Stimulated activated naive B cell treated with anti-CD40 and anti-IgM and Interleukin-4, amounts not matched to agents 10 μg/mL and 1 μg/mL and 100 μg/mL, for 72 hours (primary cell): ENCODE results near the gene NFIC.

Experiments
- ATAC-seq, 2 donors: fragments of 150-1000 bp; cut with Tn5 transposase; replicated peaks; 2 replicates each; pipeline ENCODE4 v1.10.0; 2021; ENCODE audit warnings: moderate library complexity in 1 of 2
- DNase-seq: peaks from one replicate; pipeline ENCODE4 v3.0.0; 2021
- H3K27ac Mint-ChIP-seq: one replicate; pipeline ENCODE4 v1.8.0; 2022; ENCODE audit warnings: mild to moderate bottlenecking, mixed read lengths
- H3K27me3 Mint-ChIP-seq, 2 donors: one replicate each; pipeline ENCODE4 v1.8.0; 2022; ENCODE audit warnings: mixed read lengths in 2 of 2
- H3K36me3 Mint-ChIP-seq, 2 donors: one replicate each; pipeline ENCODE4 v1.8.0; 2022; ENCODE audit warnings: mixed read lengths in 2 of 2, mild to moderate bottlenecking in 1 of 2
- H3K4me1 Mint-ChIP-seq, 2 donors: one replicate each; pipeline ENCODE4 v1.8.0; 2022; ENCODE audit warnings: mixed read lengths in 2 of 2, mild to moderate bottlenecking in 1 of 2
- H3K4me3 Mint-ChIP-seq, 2 donors: one replicate each; pipeline ENCODE4 v1.8.0; 2022; ENCODE audit warnings: mild to moderate bottlenecking in 2 of 2, mixed read lengths in 2 of 2, moderate library complexity in 1 of 2
- H3K9me3 Mint-ChIP-seq, 2 donors: one replicate each; pipeline ENCODE4 v1.8.0; 2022; ENCODE audit warnings: mixed read lengths in 2 of 2, mild to moderate bottlenecking in 1 of 2

NFIC gene

DNA sequence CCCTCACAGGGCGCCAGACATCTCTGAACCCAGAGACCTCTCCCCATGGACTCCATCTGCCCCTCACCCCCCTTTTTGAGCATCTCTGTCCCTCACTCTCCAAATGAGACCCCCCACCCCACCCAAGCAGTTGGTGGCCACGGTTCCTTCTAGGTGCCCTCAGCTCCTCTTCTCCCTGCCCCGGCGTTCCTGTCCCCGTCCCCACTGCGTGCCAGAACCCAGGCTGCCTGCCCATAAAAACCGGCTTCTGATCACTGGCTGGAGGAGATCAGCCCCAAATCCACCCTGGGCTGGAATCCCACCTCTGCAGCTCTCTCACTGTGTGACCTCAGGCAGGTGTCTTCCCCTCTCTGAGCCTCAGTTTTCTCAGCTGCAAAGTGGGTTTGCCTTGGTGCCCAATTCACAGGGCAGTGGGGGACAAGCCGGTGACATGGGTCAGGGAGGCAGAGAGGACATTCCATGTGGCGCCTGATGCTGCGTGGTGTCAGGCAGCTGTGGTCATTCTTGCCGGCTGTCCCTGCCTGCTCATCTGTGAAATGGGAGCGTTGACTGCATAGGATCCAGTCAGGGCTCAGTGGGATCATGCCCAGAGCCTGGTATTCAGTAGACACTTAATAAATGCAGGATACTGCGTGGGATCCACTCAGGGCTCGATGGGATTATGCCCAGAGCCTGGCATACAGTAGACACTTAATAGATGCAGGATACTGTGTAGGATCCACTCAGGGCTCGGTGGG lies 88.4 kb downstream of the NFIC start:
- no peaks in the 10 kb centered on the region for H3K27me3 Mint-ChIP-seq
- no peak overlapping the region for H3K4me3 Mint-ChIP-seq
- no peaks in the 10 kb centered on the region for H3K9me3 Mint-ChIP-seq
- DNase-seq = no peak
- H3K27ac Mint-ChIP-seq = peak overlapping the region; percentile 25
- H3K4me1 Mint-ChIP-seq = peaks cover 9 to 20% of the 10 kb centered on the region in 2 donors
- H3K36me3 Mint-ChIP-seq = peaks cover 36 to 49% of the 10 kb centered on the region in 2 donors
- ATAC-seq = no peak

DNA sequence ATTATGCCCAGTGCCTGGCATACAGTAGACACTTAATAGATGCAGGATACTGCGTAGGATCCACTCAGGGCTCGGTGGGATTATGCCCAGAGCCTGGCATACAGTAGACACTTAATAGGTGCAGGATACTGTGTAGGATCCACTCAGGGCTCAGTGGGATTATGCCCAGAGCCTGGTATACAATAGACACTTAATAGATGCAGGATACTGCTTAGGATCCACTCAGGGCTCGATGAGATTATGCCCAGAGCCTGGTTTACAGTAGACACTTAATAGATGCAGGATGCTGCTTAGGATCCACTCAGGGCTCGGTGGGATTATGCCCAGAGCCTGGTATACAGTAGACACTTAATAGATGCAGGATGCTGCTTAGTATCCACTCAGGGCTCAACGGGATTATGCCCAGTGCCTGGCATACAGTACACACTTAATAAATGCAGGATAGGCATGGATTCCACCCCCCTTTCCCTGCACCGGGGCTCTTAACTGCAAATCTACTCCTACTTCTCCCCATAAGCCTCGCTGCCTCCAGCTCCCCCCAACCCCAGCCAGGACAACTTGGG lies 89.1 kb downstream of the NFIC start:
- peaks cover 9 to 20% of the 10 kb centered on the region in 2 donors for H3K4me1 Mint-ChIP-seq
- no peak overlapping the region for H3K4me3 Mint-ChIP-seq
- DNase-seq (no peak), ATAC-seq (no peak)
- H3K27ac Mint-ChIP-seq = no peak overlapping the region
- peaks cover 32 to 50% of the 10 kb centered on the region in 2 donors for H3K36me3 Mint-ChIP-seq
- no peaks in the 10 kb centered on the region for H3K9me3 Mint-ChIP-seq
- H3K27me3 Mint-ChIP-seq = no peaks in the 10 kb centered on the region

DNA sequence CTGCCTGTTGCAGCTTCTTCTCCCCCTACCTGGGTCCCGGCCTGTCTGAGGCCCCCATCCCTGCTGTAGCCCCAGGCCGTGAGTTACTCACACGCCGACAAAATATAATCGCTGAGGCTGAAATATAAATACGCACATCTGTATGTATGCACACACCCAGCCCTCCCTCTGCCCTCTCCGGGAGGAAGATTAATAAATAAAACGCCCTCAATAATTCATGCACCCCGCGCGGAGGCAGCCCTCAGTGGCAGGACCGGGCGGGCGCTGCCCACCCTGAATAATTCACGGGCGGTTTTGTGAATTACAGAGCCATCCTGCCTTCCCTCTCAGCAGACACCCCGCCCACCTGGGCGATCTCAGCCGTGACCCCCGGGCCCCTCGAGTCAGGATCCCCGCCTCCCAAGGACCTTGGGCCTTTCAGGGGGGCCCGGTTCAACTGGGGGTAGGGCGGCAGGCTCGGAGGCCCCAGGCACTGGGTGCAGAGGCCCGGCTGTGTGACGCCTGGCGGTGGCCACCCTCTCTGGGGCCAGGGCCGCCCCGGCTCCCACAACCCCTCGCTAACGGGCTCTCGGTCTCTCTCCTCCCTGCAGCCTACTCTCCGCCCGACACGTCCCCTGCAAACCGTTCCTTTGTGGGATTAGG lies 89.7 kb downstream of the NFIC start:
- Mint-ChIP-seq H3K27me3 (no peaks in the 10 kb centered on the region), H3K4me3 (no peak overlapping the region), H3K36me3 (peaks cover 27 to 44% of the 10 kb centered on the region in 2 donors), H3K27ac (no peak overlapping the region), H3K4me1 (peaks cover 7 to 15% of the 10 kb centered on the region in 2 donors), H3K9me3 (no peaks in the 10 kb centered on the region)
- no peak for DNase-seq
- no peak for ATAC-seq

DNA sequence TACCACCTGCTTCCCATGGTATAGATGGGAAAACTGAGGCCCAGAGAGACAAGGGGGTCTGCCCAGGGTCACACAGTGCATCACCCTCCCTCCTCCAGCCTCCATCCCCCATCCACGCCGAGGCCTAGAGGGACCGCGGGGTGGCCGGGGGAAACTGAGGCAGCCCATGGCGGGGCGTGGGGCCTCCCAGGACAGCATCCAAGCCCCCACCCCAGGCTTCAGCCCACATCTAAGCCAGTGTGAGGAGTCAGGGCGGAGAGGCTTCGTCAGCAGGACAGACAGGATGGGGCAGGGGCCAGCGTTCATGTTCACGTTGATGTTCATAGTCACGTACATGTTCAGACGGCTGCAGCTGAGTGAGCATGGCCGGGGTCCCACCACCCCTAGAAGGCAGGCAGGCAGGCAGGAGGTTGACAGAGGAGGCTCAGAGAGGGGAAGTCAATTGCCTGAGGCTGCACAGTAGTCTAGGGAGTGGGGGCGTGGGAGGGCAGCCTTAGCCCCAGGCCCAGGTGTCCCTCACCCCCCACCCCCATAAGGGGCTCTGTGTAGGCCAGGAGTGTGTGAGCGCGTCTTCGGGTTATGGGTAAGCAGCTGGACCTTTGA lies 90.6 kb downstream of the NFIC start:
- Mint-ChIP-seq H3K27ac (peak overlapping the region; percentile 62), H3K4me3 (peak overlapping the region in 1 of 2 donors; percentile 64), H3K4me1 (peaks cover 6 to 13% of the 10 kb centered on the region in 2 donors), H3K36me3 (peaks cover 25 to 39% of the 10 kb centered on the region in 2 donors), H3K27me3 (no peaks in the 10 kb centered on the region), H3K9me3 (no peaks in the 10 kb centered on the region)
- no peak for DNase-seq
- ATAC-seq = peak; percentile 7 to 21

DNA sequence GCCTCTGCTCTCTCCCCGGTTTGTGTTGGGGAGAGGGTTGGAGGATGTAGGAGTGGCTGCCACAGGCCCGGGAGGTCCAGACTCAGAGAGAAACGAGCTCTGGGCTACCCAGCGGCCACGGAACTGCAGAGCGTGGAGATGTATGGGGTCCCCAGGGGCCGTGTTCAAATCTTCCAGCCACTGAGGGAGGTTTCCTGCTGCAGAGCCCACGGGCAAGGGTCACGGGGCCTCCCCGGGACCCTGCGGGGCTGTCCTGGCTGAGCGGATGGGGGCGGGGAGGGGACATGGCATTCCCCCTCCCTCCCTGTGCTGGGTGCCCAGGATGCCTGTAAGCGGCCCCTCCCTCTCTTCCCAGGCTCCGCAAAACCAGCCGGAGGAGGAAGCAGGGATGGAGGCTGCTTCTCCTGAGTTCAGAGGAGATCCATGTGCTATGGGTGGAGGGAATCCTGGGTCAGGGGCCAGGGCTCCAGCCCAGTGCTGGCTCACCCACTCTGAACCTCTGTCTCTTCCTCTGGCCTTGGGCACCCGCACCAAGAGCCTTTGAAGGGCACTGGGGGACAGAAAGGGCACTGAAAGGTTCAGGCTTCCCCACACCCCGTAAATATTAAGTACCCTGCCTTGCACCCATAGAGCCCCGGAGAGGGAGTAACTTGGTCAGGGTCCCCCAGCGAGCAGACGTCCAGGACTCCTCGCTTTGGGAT lies 91.3 kb downstream of the NFIC start:
- H3K27me3 Mint-ChIP-seq = no peaks in the 10 kb centered on the region
- peaks cover 22 to 37% of the 10 kb centered on the region in 2 donors for H3K36me3 Mint-ChIP-seq
- H3K9me3 Mint-ChIP-seq = no peaks in the 10 kb centered on the region
- peak; percentile 11 for DNase-seq
- H3K27ac Mint-ChIP-seq = peak overlapping the region; percentile 62
- ATAC-seq = peak; percentile 54 to 74
- peaks cover 6 to 13% of the 10 kb centered on the region in 2 donors for H3K4me1 Mint-ChIP-seq
- H3K4me3 Mint-ChIP-seq = no peak overlapping the region

DNA sequence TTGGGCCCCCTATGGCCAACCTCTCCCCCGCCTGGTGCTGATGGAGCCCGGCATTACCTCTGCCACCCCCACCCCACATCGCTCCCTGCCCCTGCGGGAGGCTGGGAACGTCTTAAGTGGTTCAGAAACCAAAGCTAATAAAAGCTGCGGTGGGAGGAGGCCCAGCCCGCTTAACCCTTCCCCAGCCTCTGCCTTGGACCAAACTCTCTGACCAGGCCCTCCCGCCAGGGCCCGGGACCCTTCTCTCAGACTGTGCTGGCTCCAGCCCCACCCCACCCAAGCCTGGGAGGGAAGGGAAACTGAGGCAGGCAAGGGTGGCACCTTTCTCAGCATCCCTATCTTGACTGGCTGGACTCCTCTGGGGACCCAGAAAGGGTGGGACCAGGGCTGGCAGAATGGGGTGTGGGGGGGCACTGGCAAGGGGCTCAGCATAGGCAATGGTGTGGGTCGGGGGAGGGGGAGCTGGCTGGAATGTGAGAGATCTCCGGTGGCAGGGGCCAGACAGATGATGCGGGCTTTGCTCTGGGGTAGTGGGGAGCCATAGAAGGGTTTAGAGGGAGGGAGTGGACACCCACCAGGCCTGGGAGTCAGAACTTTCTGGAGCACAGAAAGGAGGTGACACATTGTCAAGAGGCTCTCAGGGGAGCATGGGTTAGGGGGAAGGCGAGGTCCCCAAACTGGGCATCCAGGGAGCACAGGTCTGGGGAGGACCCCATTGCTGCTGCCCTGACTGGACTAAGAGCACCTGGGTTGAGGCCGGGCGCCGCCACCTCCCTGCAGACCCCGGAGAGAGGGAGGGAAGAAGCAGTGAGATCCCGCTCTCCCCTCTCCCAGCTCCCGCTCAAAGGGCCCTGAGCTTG lies 92.1 kb downstream of the NFIC start:
- Mint-ChIP-seq H3K4me3 (no peak overlapping the region), H3K4me1 (peaks cover 6 to 13% of the 10 kb centered on the region in 2 donors), H3K27ac (peak overlapping the region; percentile 25), H3K36me3 (peaks cover 19 to 33% of the 10 kb centered on the region in 2 donors), H3K27me3 (no peaks in the 10 kb centered on the region), H3K9me3 (no peaks in the 10 kb centered on the region)
- no peak for DNase-seq
- ATAC-seq = peak in 1 of 2 donors; percentile 30

DNA sequence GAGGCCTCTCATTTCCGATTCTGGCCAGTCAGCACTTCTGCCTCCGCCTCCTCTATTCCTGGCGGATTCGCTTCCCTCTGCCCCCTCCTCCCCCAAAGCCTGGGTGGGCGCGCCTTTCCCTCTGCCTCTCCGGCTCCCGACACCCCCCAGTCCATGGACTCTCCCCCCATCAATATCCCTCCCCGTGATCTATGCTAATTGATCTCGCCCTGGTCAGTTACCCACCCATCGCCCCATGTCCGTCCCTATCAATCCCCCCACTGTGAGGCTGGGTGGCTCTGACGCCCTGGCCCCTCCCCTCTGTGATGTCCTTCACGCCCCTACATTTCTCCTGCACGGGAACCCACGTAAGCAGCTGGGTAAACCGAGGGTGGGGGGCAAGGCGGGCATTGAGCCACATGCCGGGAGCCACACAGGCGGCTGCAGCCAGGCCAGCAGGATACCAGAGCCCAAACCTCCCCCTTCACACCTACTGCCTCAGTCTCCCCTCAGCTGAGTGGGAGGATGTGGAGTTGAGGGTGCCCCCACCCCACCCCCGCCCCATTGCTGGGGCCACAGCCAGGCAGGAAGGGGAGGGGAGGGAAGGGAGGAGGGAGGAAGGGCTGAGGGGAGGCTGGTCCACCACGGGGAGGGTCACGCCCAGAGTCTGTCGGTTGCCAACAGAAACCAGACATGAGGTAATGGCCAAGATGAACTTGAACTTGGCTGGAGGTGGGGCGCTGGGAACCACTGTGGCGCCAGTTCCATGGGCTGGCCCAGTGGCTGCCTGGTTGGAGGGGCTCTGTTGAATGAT lies 92.9 kb downstream of the NFIC start:
- Mint-ChIP-seq H3K27me3 (no peaks in the 10 kb centered on the region), H3K9me3 (no peaks in the 10 kb centered on the region), H3K36me3 (peaks cover 19 to 30% of the 10 kb centered on the region in 2 donors), H3K4me1 (peaks cover 6 to 13% of the 10 kb centered on the region in 2 donors), H3K4me3 (no peak overlapping the region), H3K27ac (no peak overlapping the region)
- ATAC-seq (peak in 1 of 2 donors; percentile 19), DNase-seq (no peak)

DNA sequence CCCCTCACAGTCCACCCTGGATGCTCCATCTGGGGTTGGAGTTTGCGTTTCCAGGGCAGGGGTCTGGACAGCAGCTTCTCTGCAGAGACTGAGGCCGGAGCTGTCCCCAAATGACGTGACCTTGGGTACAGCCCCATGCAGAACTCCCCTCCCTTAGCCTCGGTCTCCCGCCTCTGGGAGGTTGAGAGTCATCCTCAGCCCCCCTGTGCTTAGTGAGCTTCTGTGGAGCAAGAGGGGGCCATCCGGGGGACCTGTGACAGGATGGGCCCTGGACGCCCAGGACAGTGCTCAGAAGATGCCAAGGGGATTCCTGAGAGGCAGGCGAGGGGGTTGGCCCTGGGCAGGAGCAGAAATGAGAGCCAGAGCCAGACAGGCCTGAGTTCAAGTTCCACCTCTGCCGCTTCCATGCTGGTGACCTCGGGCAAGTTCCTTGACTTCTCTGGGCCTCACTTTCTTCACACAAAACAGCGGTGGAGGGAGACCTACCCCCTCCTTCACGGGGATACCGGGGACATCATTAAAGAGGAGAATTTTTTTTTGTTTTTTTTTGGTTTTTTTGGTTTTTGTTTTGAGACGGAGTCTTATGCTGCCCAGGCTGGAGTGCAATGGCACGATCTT lies 93.7 kb downstream of the NFIC start:
- Mint-ChIP-seq H3K4me1 (peaks cover 6 to 13% of the 10 kb centered on the region in 2 donors), H3K27me3 (no peaks in the 10 kb centered on the region), H3K27ac (no peak overlapping the region), H3K9me3 (no peaks in the 10 kb centered on the region), H3K36me3 (peaks cover 13 to 24% of the 10 kb centered on the region in 2 donors), H3K4me3 (no peak overlapping the region)
- ATAC-seq (no peak), DNase-seq (no peak)

DNA sequence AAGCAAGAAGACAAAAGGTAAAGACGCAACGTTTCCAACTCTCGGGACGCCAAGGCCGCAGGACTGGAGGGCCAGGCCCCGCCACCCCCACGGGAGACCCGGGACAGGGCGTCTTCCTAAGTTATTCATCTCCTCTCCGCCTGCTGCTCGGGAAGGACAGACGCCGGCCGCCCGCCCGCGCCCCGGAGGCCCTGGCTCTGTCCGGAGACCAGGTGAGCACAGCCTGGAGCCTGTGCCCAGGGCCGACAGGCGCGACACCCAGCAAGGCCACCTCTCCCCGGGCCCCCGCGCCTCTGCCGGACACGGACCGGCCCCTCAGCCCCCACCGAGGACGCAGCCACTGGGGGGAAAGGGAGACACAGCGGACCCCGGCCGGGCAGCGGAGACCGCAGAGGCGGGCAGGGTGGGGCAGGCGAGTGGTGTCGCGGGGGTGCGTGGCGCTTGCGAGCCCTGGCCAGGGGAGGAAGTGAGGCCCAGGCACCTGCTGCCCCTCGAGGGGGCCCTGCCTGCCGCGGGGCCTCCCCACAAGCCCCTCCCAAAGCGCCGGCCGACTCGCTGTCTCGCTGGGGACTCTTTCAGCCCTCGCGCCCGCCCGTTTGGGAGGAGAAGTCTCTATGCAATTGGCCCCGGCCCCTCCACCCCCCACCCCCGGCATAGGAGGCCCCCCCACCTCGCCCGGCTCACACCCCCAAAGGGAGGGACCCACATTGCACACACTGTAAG lies 96.8 kb downstream of the NFIC start:
- Mint-ChIP-seq H3K4me3 (no peak overlapping the region), H3K4me1 (peaks cover 0 to 5% of the 10 kb centered on the region in 2 donors), H3K9me3 (peaks cover 0 to 3% of the 10 kb centered on the region in 2 donors), H3K36me3 (peaks cover 11 to 26% of the 10 kb centered on the region in 2 donors), H3K27ac (no peak overlapping the region), H3K27me3 (no peaks in the 10 kb centered on the region)
- ATAC-seq (no peak), DNase-seq (no peak)

DNA sequence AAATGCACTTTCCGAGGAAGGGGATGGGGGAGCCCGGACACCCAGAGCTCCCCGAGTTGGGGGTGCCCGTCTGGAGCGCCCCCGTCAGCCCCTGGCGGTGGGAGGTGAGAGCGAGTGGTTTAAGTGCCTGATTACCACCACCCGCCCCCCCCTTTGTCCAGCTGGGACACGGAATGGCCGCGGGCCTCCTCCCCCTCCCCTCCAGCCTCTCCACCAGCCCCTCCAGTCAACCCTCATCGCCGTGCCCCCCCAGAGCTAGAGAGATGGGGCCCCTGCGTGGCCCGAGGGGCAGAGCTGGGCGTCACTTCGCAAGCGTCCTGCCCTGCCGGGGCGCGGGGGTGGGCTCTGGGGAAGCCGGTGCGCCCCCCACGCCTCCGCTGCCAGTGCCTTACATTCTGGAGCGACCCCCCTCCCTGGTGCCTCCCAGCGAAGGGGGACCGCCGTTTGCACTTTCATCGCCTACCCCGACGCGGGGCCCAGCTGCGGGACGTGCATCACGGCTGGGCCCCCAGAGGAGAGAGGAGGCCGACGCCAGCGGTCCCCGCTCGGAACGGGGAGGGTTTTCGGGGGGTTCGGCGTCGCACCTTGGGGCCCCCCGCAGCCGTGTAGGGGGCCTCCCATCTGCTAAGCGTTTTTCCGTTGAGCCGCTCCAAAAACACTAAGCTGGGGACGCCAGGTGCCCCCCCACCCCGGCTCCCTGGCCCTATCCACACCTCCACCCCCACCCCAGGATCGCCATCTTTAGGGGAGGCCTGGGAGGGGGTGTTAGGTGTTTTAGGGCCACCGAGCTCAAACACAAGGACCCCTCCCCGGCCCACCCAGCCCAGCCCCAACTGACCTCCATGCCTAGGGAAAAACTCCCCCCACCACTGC lies 97.6 kb downstream of the NFIC start:
- Mint-ChIP-seq H3K4me1 (no peaks in the 10 kb centered on the region), H3K4me3 (no peak overlapping the region), H3K36me3 (peaks cover 13 to 32% of the 10 kb centered on the region in 2 donors), H3K27me3 (no peaks in the 10 kb centered on the region), H3K27ac (no peak overlapping the region), H3K9me3 (peaks cover 0 to 4% of the 10 kb centered on the region in 2 donors)
- ATAC-seq = no peak
- DNase-seq = no peak

DNA sequence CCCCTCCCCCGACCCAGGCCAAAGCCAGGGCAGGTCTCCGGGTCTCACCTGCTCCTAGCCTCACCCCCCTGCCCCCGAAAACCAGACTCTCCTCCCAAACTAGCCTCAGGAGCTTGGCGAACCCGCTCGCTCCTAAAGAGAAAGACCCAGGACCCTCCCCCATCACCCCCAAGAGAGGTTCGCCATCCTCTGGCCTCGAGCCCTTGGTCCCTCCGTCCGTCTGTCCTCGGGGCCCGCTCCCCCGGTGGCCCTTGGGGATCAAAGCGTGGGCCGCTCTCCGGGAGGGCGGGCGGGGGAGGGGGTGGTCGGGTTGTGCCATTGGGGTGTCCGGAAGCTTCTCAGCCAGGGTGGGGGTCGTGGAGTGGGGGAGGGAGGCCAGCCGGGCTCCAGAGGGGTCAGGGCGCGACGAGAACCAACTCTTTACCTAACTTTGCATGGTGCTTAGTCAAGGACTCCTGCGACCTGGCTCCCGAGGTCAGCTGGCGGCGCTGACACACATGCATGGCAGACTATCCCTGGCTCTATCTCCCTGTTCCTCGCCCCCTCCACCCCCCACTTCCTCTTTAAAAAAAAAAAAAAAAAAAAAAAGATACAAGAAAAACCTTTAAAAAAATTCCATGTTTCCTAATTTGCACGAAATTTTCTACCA lies 98.3 kb downstream of the NFIC start:
- Mint-ChIP-seq H3K9me3 (peaks cover 0 to 4% of the 10 kb centered on the region in 2 donors), H3K27me3 (no peaks in the 10 kb centered on the region), H3K27ac (no peak overlapping the region), H3K4me3 (no peak overlapping the region), H3K36me3 (peaks cover 13 to 28% of the 10 kb centered on the region in 2 donors), H3K4me1 (peaks cover 0 to 3% of the 10 kb centered on the region in 2 donors)
- ATAC-seq (no peak), DNase-seq (no peak)
